BE2C (cell line): ENCODE data around the gene CLGN.
A peak's percentile ranks its signal among the peaks of the same experiment; 100 is the strongest.

ENCODE experiments used
- DNase-seq: peaks from one replicate; pipeline ENCODE4 v3.0.0-alpha.2; 2020
- H3K27me3 ChIP-seq: fragments of 250-450 bp; sonication (Bioruptor Pico); 2 replicates; pipeline ENCODE4 v1.5.1; 2020; ENCODE audit warnings: mild to moderate bottlenecking
- H3K36me3 ChIP-seq: fragments of 250-450 bp; sonication (Bioruptor Pico); 2 replicates; pipeline ENCODE4 v1.5.1; 2020; ENCODE audit warnings: mild to moderate bottlenecking
- H3K4me1 ChIP-seq: fragments of 250-450 bp; sonication (Bioruptor Pico); 2 replicates; pipeline ENCODE4 v1.5.1; 2020
- H3K4me3 ChIP-seq: 2 replicates; pipeline ENCODE4 v1.5.1; 2011; ENCODE audit warnings: low read depth, low read length
- H3K9me3 ChIP-seq: fragments of 250-450 bp; sonication (Bioruptor Pico); 2 replicates; pipeline ENCODE4 v1.5.1; 2020
- CTCF ChIP-seq: IDR thresholded peaks from 2 replicates; pipeline ENCODE4 v1.5.1; 2012; ENCODE audit warnings: mild to moderate bottlenecking, low read depth, low read length

CLGN gene

GRCh38 chr4:140351093-140352075 is 76.1 kb downstream of the CLGN start:
- no peak for TF ChIP-seq CTCF
- Histone ChIP-seq H3K36me3 (no peaks in the 10 kb centered on the region), H3K9me3 (no peaks in the 10 kb centered on the region), H3K4me1 (no peaks in the 10 kb centered on the region), H3K4me3 (no peak overlapping the region), H3K27me3 (no peaks in the 10 kb centered on the region)
- DNase-seq = no peak

- H3K27me3 ChIP-seq = no peaks in the 10 kb centered on the region
- no peaks in the 10 kb centered on the region for H3K4me1 ChIP-seq
- no peak for DNase-seq
- no peaks in the 10 kb centered on the region for H3K9me3 ChIP-seq
- H3K4me3 ChIP-seq = no peak overlapping the region
- no peaks in the 10 kb centered on the region for H3K36me3 ChIP-seq
- TF ChIP-seq CTCF = no peak
Observed at GRCh38 chr4:140349816-140350215, 77.6 kb downstream of the CLGN start.

- H3K36me3 ChIP-seq = no peaks in the 10 kb centered on the region
- H3K4me1 ChIP-seq = no peaks in the 10 kb centered on the region
- H3K4me3 ChIP-seq = no peak overlapping the region
- no peaks in the 10 kb centered on the region for H3K27me3 ChIP-seq
- H3K9me3 ChIP-seq = no peaks in the 10 kb centered on the region
- no peak for DNase-seq
- no peak for TF ChIP-seq CTCF
Observed at GRCh38 chr4:140346136-140346535, 81.3 kb downstream of the CLGN start.

GRCh38 chr4:140344621-140345020 is 82.8 kb downstream of the CLGN start:
- Histone ChIP-seq H3K27me3 (no peaks in the 10 kb centered on the region), H3K9me3 (no peaks in the 10 kb centered on the region), H3K4me1 (no peaks in the 10 kb centered on the region), H3K4me3 (no peak overlapping the region), H3K36me3 (no peaks in the 10 kb centered on the region)
- no peak for DNase-seq
- TF ChIP-seq CTCF = no peak

GRCh38 chr4:140344101-140344500 is 83.3 kb downstream of the CLGN start:
- Histone ChIP-seq H3K27me3 (no peaks in the 10 kb centered on the region), H3K9me3 (no peaks in the 10 kb centered on the region), H3K36me3 (no peaks in the 10 kb centered on the region), H3K4me3 (no peak overlapping the region), H3K4me1 (no peaks in the 10 kb centered on the region)
- DNase-seq = no peak
- no peak for TF ChIP-seq CTCF

GRCh38 chr4:140343303-140343702 is 84.1 kb downstream of the CLGN start:
- Histone ChIP-seq H3K9me3 (no peaks in the 10 kb centered on the region), H3K4me3 (no peak overlapping the region), H3K4me1 (no peaks in the 10 kb centered on the region), H3K36me3 (no peaks in the 10 kb centered on the region), H3K27me3 (no peaks in the 10 kb centered on the region)
- peak; percentile 13 for DNase-seq
- TF ChIP-seq CTCF = no peak
